ENCODE data around the gene ASAP2.

ASAP2 gene

DNA sequence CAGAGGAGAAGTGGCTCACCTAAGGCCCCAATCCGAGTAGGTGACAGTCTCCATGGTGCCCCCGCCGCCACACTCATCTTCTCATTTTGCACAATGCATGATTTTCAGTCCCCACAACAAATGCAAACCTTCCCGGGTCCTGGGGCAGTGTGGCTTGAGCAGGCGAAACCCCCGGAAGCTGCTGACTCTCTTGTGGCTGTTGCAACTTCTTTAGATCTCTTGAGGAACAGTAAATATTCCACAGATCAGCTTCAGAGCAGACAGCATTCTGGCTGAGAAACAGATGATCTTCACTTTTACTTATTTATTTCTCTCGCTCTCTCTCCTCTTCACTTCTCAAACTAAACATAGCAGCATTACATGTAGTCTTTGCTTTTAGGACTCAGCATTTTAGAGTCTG lies 51.9 kb downstream of the ASAP2 start:
- DNase-seq (ENCODE audit: low read depth), result no peak
- TF ChIP-seq CTCF (IDR thresholded peaks at IDR 0.05; ENCODE audit: low read depth, low read length, missing control alignments), result no peak
- no peak overlapping the region for H3K4me3 ChIP-seq (ENCODE audit: low read depth, low read length)

- DNase-seq (ENCODE audit: low read depth), result no peak
- TF ChIP-seq CTCF (IDR thresholded peaks at IDR 0.05; ENCODE audit: low read depth, low read length, missing control alignments), result no peak
- H3K4me3 ChIP-seq (ENCODE audit: low read depth, low read length), result no peak overlapping the region
Observed at GRCh38 chr2:9258953-9259399, 52.4 kb downstream of the ASAP2 start.

GRCh38 chr2:9260464-9260918 lies 53.9 kb downstream of the ASAP2 start:
- DNase-seq (ENCODE audit: low read depth), result no peak
- H3K4me3 ChIP-seq (ENCODE audit: low read depth, low read length), result no peak overlapping the region
- TF ChIP-seq CTCF (IDR thresholded peaks at IDR 0.05; ENCODE audit: low read depth, low read length, missing control alignments), result no peak

DNA sequence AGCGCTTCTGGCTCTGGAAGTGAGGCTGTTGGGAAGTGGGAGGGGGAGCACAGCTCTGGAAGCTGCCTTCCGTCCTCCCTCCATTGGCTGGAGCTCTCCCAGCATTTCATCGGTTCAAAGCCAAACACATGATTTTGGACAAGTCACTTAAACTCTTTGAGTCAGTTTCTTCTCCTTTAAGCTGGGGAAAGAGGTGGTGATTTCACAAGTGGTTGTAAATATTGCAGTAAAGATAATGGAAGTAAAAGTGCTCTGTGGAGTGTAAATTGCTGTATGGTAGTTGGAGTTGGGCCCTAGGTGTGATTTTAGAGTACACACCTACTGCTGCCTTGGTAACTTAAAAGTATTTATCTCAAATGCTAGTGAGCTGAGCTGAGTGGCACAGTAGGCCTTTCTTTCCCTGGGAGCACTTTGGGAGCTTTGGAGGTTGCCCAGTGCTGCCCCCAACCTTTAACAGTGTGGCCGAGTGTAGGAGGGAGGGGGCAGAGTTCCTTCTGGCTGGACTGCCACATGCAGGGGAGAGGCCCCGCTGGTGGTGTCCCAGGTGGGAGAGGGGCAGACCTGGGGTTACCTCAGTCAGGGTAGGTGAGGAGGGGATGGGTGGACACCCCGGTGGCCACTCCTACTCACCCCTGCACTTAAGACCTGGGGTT lies 54.7 kb downstream of the ASAP2 start:
- no peak for DNase-seq (ENCODE audit: low read depth)
- no peak for TF ChIP-seq CTCF (IDR thresholded peaks at IDR 0.05; ENCODE audit: low read depth, low read length, missing control alignments)
- H3K4me3 ChIP-seq (ENCODE audit: low read depth, low read length), result no peak overlapping the region

- no peak for DNase-seq (ENCODE audit: low read depth)
- no peak for TF ChIP-seq CTCF (IDR thresholded peaks at IDR 0.05; ENCODE audit: low read depth, low read length, missing control alignments)
- H3K4me3 ChIP-seq (ENCODE audit: low read depth, low read length), result no peak overlapping the region
Observed at GRCh38 chr2:9262671-9263171, 56.1 kb downstream of the ASAP2 start.

DNA sequence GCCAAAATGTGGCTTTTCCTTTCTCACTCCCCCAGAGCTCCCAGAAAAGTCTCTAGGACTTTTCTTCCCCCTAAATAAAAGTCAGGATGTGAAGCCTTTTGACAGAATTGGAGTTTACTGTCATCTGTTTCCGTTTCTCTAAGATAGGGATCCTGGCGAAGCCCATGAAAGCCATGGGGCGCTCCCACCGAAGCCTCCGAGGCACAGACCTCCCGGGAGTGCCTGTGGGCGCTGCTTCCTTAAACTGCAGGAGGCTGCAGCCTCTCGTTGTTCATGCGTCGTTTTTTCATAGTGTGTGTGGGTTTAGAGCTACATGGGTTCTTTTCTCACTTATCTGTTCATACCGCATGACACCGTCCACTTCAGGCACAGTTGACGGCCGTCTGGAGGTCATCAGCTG lies 56.8 kb downstream of the ASAP2 start:
- DNase-seq (ENCODE audit: low read depth), result no peak
- no peak overlapping the region for H3K4me3 ChIP-seq (ENCODE audit: low read depth, low read length)
- no peak for TF ChIP-seq CTCF (IDR thresholded peaks at IDR 0.05; ENCODE audit: low read depth, low read length, missing control alignments)

DNA sequence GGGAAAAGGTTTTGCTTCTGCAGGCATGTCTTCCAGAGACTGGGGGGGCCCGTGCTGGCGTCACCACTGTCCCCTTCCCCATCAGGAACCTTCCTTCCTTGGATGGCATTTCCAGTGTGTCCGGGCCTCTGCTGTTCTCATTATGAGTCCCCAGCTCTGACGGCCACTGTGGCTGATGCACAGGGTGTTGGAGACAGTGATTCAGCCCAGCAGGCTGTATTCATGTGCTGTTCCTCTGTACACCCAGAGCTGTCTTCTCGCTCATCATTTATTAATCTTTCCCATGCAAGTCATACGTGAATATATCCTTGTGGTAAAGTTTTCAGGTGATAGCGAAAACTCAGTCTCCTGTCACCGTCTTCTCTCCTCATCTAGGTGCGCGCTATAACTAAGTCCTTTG lies 57.7 kb downstream of the ASAP2 start:
- TF ChIP-seq CTCF (IDR thresholded peaks at IDR 0.05; ENCODE audit: low read depth, low read length, missing control alignments), result no peak
- no peak overlapping the region for H3K4me3 ChIP-seq (ENCODE audit: low read depth, low read length)
- DNase-seq (ENCODE audit: low read depth), result no peak
